Measurements from ENCODE around the gene TEAD1. TPM values are rescaled to one million over a fixed set of nuclear protein-coding genes. Genes with fewer than 3 reads are reported as not detected.

TEAD1 gene
- total and polyA plus RNA-seq, 9 of the 15 experiments (the other 6 are each of a cell fraction or from before 2014, with no cell fraction given): 1.7 to 17.7 (median 10.8) TPM

GRCh38 chr11:12673601-12673923, 659 bp upstream of the TEAD1 start:
- BruUV-seq (replicated peaks): TSS peak; percentile 96
- Histone ChIP-seq H3K9me1 (ENCODE audit: control insufficient read depth, insufficient read depth, low read length) (no peaks in the 10 kb centered on the region), H3K79me2 (ENCODE audit: control insufficient read depth, insufficient read depth, low read length) (peaks cover 4% of the 10 kb centered on the region; the same call in 1 of the 3 replicates), H4K20me1 (replicated peaks; ENCODE audit: control insufficient read depth, insufficient read depth, low read length) (0 out of 2 replicates have a peak, but pooled peaks cover 7% of the 10 kb centered on the region), H3K36me3 (ENCODE audit: control insufficient read depth, insufficient read depth, low read length) (0 out of 3 replicates have a peak, but pooled peaks cover 6% of the 10 kb centered on the region), H3K4me3 (peak overlapping the region; percentile 74), H3K9me3 (replicated peaks; ENCODE audit: control insufficient read depth, insufficient read depth, low read depth, low read length) (no peaks in the 10 kb centered on the region), H3K4me2 (ENCODE audit: insufficient read depth, low read length) (peak overlapping the region; percentile 87), H3K27me3 (ENCODE audit: control insufficient read depth in 2 of 2, insufficient read depth in 2 of 2, low read length in 2 of 2) (no peaks in the 10 kb centered on the region), H3K4me1 (replicated peaks in 1 of 2; ENCODE audit: control insufficient read depth in 2 of 2, insufficient read depth in 2 of 2, low read length in 2 of 2) (peaks cover 5 to 12% of the 10 kb centered on the region in 2 experiments; a peak in 3 of 5 replicates), H3K9ac (ENCODE audit: insufficient read depth in 1 of 2, low read depth in 2 of 2, low read length in 2 of 2) (peak overlapping the region; percentile 81 to 98), H3K27ac (ENCODE audit: extremely low read depth, low read depth, low read length) (peak overlapping the region; percentile 86), H2AFZ (ENCODE audit: low read depth, low read length) (peak overlapping the region; percentile 100)
- in situ Hi-C loops (cut with MboI): no loop called here
- TF ChIP-seq MYC (IDR thresholded peaks at IDR 0.05; ENCODE audit: low read depth, low read length) (no peak), MYC (CRISPR knock-in tag; IDR thresholded peaks at IDR 0.05; ENCODE audit: borderline replicate concordance, low read depth) (peak; percentile 23; the same call in 1 of the 2 replicates), CC2D1A (IDR thresholded peaks at IDR 0.05) (peak; percentile 22; the same call in 1 of the 2 replicates), BRD9 (IDR thresholded peaks at IDR 0.05; ENCODE audit: low read depth, partially characterized antibody) (peak; percentile 21), ZNF277 (CRISPR knock-in tag; IDR thresholded peaks at IDR 0.05; ENCODE audit: borderline replicate concordance) (no peak), SMARCA5 (IDR thresholded peaks at IDR 0.05) (no peak), ZBTB40 (IDR thresholded peaks at IDR 0.05) (peak; percentile 63; the same call in 1 of the 2 replicates), ZBTB40 (CRISPR knock-in tag; IDR thresholded peaks at IDR 0.05) (no peak), DPF2 (IDR thresholded peaks at IDR 0.05) (0 out of 2 replicates have a peak, but pooled peaks have one; percentile 27), SAFB (IDR thresholded peaks at IDR 0.05; ENCODE audit: borderline replicate concordance, low read depth, low read length) (no peak), NFRKB (IDR thresholded peaks at IDR 0.05; ENCODE audit: low read depth) (peak; percentile 47; the same call in 1 of the 2 replicates)
- DNase-seq (ENCODE audit: extremely low read depth in 1 of 4, low spot score in 3 of 4) (no peak), ATAC-seq (peak; percentile 58), FAIRE-seq (no peak)
- 7% methylated on average over 12 of the region's 12 CpGs for WGBS (ENCODE audit: insufficient coverage, low coverage, missing lambda C conversion rate)
- ChIA-PET CTCF (ENCODE audit: low intra/inter-chr PET ratio) (no interaction called here), POLR2A (interaction anchor here (0.6 to 1.1 kb wide), 7 partner anchors 10 to 201 kb away, joined by 3 to 4 read pairs (median 3); no protein-coding TSS in a partner anchor)
- intact Hi-C loops (cut with micrococcal nuclease): loop anchor here (5.0 kb wide), 3 partner anchors 69 to 214 kb away; no protein-coding TSS in a partner anchor
